ENCODE results near the gene ZNF423. TPM values are rescaled to one million over a fixed set of nuclear protein-coding genes. Genes with fewer than 3 reads are reported as not detected.

ZNF423 gene
- total RNA-seq, 1 donor from 2014 or later, result 10.7 TPM

- no peaks in the 10 kb centered on the region for H3K27me3 ChIP-seq (ENCODE audit: low read depth)
- no peaks in the 10 kb centered on the region for H3K9me3 ChIP-seq
- ATAC-seq (no peak), DNase-seq (no peak)
- no peak for TF ChIP-seq CTCF (IDR thresholded peaks at IDR 0.05)
- no peaks in the 10 kb centered on the region for H3K36me3 ChIP-seq
- intact Hi-C loops (cut with DNase I), result no loop called here
- no peaks in the 10 kb centered on the region for H3K4me1 ChIP-seq
- H3K4me3 ChIP-seq, result no peak overlapping the region
- no peak overlapping the region for H3K27ac ChIP-seq
Measured at GRCh38 chr16:49529411-49530045, 326.4 kb downstream of the ZNF423 start.

GRCh38 chr16:49528866-49529288, 327.0 kb downstream of the ZNF423 start:
- Histone ChIP-seq H3K9me3 (no peaks in the 10 kb centered on the region), H3K27ac (no peak overlapping the region), H3K36me3 (no peaks in the 10 kb centered on the region), H3K4me3 (peak overlapping the region; percentile 41), H3K4me1 (no peaks in the 10 kb centered on the region), H3K27me3 (ENCODE audit: low read depth) (no peaks in the 10 kb centered on the region)
- no peak for TF ChIP-seq CTCF (IDR thresholded peaks at IDR 0.05)
- DNase-seq (no peak), ATAC-seq (no peak)
- intact Hi-C loops (cut with DNase I), result no loop called here

- Histone ChIP-seq H3K4me1 (no peaks in the 10 kb centered on the region), H3K4me3 (peak overlapping the region; percentile 41), H3K36me3 (no peaks in the 10 kb centered on the region), H3K27me3 (ENCODE audit: low read depth) (no peaks in the 10 kb centered on the region), H3K27ac (no peak overlapping the region), H3K9me3 (no peaks in the 10 kb centered on the region)
- intact Hi-C loops (cut with DNase I), result no loop called here
- ATAC-seq (no peak), DNase-seq (no peak)
- no peak for TF ChIP-seq CTCF (IDR thresholded peaks at IDR 0.05)
Measured at GRCh38 chr16:49528060-49528865, 327.6 kb downstream of the ZNF423 start.

GRCh38 chr16:49527611-49528010, 328.3 kb downstream of the ZNF423 start:
- TF ChIP-seq CTCF (IDR thresholded peaks at IDR 0.05), result no peak
- H3K4me1 ChIP-seq, result no peaks in the 10 kb centered on the region
- no peak for DNase-seq
- H3K27ac ChIP-seq, result no peak overlapping the region
- H3K4me3 ChIP-seq, result peak overlapping the region; percentile 41
- no peaks in the 10 kb centered on the region for H3K27me3 ChIP-seq (ENCODE audit: low read depth)
- H3K36me3 ChIP-seq, result no peaks in the 10 kb centered on the region
- intact Hi-C loops (cut with DNase I), result no loop called here
- H3K9me3 ChIP-seq, result no peaks in the 10 kb centered on the region
- no peak for ATAC-seq

GRCh38 chr16:49526860-49527365, 329.0 kb downstream of the ZNF423 start:
- no peak overlapping the region for H3K4me3 ChIP-seq
- H3K27me3 ChIP-seq (ENCODE audit: low read depth), result no peaks in the 10 kb centered on the region
- H3K27ac ChIP-seq, result no peak overlapping the region
- no peak for TF ChIP-seq CTCF (IDR thresholded peaks at IDR 0.05)
- H3K4me1 ChIP-seq, result no peaks in the 10 kb centered on the region
- H3K36me3 ChIP-seq, result no peaks in the 10 kb centered on the region
- ATAC-seq (no peak), DNase-seq (no peak)
- intact Hi-C loops (cut with DNase I), result no loop called here
- H3K9me3 ChIP-seq, result no peaks in the 10 kb centered on the region
